Activated naive CD8-positive, alpha-beta T cell (primary cell): ENCODE results near the gene CBX6.

Experiments
- H3K27ac Mint-ChIP-seq: one replicate; pipeline ENCODE4 v1.8.0; 2021; ENCODE audit warnings: mixed read lengths
- H3K27me3 Mint-ChIP-seq: one replicate; pipeline ENCODE4 v1.8.0; 2021; ENCODE audit warnings: mixed read lengths
- H3K36me3 Mint-ChIP-seq: one replicate; pipeline ENCODE4 v1.8.0; 2021; ENCODE audit warnings: mixed read lengths
- H3K4me1 Mint-ChIP-seq: one replicate; pipeline ENCODE4 v1.8.0; 2021; ENCODE audit warnings: low read depth, mixed read lengths
- H3K4me3 Mint-ChIP-seq: one replicate; pipeline ENCODE4 v1.8.0; 2021; ENCODE audit warnings: mild to moderate bottlenecking, mixed read lengths
- H3K9me3 Mint-ChIP-seq: one replicate; pipeline ENCODE4 v1.8.0; 2021; ENCODE audit warnings: low read depth, mixed read lengths

Gene CBX6

DNA sequence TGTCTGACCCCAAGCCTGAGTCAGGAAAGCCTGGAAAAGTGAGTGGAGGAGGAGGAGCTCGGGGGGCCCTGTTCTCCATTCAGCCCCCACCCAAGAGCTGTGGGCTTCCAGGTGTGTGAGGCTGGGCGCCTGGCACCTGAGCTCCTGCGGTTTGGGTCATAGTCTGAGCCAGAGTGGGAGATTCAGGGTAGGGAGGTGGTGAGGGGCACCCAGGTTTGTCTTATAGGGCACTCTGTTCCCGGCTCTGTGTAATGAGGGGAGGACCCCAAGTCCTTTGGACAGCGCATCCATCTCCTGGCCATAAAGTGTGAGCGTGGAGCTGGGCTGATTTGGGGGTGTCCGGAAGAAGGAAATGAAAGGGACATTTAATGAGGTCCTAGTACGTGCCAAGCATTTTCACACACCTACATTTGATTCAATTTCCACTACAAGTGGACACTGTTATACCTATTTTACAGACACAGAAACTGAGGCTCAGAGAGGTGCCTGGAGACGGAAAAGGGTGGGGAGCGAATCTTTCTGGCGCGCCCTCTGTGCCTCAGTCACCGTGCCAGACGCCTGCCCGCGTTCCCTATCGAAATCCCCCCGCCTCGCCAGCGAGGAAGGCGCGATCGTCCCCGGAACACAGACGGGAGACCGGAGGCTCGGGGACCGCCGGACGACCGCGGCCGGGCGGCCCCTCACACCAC lies 29.4 kb downstream of the CBX6 start:
- peaks cover 26% of the 10 kb centered on the region for H3K4me1 Mint-ChIP-seq
- peak overlapping the region; percentile 68 for H3K27ac Mint-ChIP-seq
- peaks cover 4% of the 10 kb centered on the region for H3K36me3 Mint-ChIP-seq
- H3K27me3 Mint-ChIP-seq, result peaks cover 6% of the 10 kb centered on the region
- peak overlapping the region; percentile 88 for H3K4me3 Mint-ChIP-seq
- no peaks in the 10 kb centered on the region for H3K9me3 Mint-ChIP-seq

DNA sequence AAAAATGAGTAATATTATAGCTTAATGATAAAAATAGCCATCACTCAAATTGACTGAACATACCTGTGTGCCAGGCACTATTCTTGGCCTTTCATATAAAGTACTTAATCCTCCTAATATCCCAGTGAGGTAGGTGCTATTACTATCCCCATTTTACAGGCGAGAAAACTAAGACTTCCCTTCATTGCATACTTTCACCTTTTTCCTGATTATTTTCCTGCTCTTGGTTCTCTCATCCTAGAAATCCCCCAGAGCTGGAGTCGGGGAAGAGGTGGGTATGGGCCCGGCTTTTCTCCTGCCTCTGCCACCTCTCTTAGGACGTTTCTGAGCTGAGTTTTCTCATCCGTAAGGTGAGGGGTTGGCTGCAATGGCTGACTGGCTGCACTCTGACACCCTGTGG lies 30.4 kb downstream of the CBX6 start:
- no peaks in the 10 kb centered on the region for H3K9me3 Mint-ChIP-seq
- peaks cover 6% of the 10 kb centered on the region for H3K27me3 Mint-ChIP-seq
- H3K4me1 Mint-ChIP-seq, result peaks cover 26% of the 10 kb centered on the region
- H3K27ac Mint-ChIP-seq, result no peak overlapping the region
- H3K4me3 Mint-ChIP-seq, result peak overlapping the region; percentile 88
- H3K36me3 Mint-ChIP-seq, result peaks cover 4% of the 10 kb centered on the region

DNA sequence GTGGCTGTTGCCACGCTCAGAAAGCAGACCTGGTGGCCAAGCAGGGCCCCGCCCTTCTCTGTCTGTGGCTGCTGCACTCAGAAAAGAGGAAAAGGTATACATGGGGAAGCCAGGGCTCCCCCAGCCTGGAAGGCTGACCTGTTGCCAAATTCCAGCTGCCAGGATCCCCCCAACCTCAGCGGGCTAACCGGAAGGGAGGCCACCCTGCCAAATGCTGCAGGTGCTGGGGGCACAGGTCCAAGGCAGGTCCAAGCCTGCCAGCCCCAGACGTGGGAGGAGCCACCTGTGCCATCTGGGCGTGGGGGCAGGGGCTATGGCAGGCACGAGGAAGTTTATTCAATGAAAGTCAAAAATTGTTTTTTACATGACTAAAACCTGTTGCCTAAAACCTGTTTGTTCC lies 30.8 kb downstream of the CBX6 start:
- Mint-ChIP-seq H3K4me3 (no peak overlapping the region), H3K27ac (no peak overlapping the region), H3K27me3 (peaks cover 6% of the 10 kb centered on the region), H3K36me3 (peaks cover 4% of the 10 kb centered on the region), H3K4me1 (peaks cover 26% of the 10 kb centered on the region), H3K9me3 (no peaks in the 10 kb centered on the region)

DNA sequence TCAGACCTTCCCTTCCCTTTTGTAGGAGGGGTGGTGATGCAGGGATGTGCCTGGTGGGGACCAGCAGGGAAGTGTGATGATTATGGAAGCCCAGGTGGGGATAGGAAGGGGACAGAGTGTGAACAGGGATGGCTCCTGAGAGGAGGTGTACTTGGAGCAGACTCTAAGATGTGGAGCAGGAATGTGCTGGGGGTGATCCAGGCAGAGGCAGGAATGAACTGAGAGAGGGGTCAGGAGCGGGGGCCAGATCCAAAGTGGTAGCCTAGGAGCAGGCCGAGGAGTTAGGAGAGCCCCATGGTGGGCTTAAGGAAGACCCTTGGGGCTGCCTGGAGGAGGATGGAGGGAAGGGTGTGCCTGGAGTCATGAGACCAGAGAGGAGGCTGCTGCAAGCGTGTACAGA lies 31.9 kb downstream of the CBX6 start:
- H3K27ac Mint-ChIP-seq, result no peak overlapping the region
- H3K36me3 Mint-ChIP-seq, result peaks cover 4% of the 10 kb centered on the region
- H3K9me3 Mint-ChIP-seq, result no peaks in the 10 kb centered on the region
- peaks cover 26% of the 10 kb centered on the region for H3K4me1 Mint-ChIP-seq
- no peak overlapping the region for H3K4me3 Mint-ChIP-seq
- peaks cover 6% of the 10 kb centered on the region for H3K27me3 Mint-ChIP-seq

DNA sequence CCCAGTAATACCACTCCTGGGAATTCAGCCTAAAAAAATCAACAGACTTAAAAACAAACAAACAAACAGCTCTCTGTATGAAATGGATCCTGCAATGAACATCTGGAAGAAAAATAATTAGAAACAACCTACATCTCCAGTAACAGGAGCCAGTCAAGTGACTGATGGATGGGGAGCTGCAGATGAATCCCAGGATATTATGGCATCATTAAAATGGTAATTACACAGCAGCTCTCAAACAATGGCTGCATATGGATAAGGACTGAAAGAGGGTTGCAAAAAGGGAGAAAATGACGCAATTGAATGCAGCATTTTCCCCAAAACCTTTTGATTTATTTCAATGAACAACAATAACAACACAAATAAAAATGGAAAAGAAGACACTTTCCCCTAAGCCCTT lies 32.3 kb downstream of the CBX6 start:
- peaks cover 4% of the 10 kb centered on the region for H3K36me3 Mint-ChIP-seq
- H3K4me3 Mint-ChIP-seq, result no peak overlapping the region
- H3K27ac Mint-ChIP-seq, result no peak overlapping the region
- H3K9me3 Mint-ChIP-seq, result no peaks in the 10 kb centered on the region
- H3K27me3 Mint-ChIP-seq, result peaks cover 6% of the 10 kb centered on the region
- peaks cover 26% of the 10 kb centered on the region for H3K4me1 Mint-ChIP-seq

DNA sequence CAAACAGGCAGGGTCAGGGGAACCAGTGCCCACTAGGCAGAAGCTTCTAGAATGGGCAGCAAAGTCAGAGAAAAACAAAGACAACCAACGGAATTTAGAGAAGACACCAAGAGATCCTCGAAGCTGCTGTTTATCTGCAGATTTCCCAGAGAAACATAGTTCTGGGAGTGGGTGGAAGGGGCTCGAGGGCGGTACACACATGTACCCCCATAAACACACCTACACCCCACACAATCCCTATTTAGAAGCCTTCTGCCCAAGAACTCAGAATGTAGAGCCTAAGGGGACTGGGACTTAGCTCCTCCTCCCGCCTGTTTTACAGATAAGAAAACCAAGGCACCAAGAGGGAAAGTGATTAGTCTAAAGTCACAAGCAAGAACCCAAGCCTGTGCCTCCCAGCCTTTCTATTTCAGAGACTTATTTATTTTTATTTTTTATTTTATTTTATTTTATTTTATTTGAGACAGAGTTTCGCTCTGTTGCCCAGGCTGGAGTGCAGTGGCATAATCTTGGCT lies 34.5 kb downstream of the CBX6 start:
- Mint-ChIP-seq H3K27ac (no peak overlapping the region), H3K4me3 (no peak overlapping the region), H3K9me3 (no peaks in the 10 kb centered on the region), H3K4me1 (peaks cover 19% of the 10 kb centered on the region), H3K36me3 (peaks cover 4% of the 10 kb centered on the region), H3K27me3 (peaks cover 4% of the 10 kb centered on the region)

DNA sequence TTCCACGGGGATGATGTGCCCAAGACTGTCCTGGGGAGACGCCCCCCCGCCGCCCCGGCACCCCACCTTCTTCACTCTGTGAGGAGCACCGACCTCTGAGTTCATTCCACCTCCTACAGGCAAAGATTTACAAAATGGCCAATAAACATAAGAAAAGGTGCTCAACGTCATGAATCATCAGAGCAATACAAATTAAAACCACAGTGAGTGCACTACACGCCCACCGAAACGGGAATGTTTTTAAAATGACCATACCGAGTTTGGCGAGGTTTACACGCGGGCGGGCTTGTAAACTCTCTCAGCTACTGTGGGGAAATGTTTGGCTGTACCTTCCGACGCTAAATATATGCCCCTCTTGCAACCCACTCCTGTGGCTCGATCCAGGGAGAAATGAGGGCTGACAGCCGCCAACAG lies 36.1 kb downstream of the CBX6 start:
- Mint-ChIP-seq H3K27me3 (peaks cover 2% of the 10 kb centered on the region), H3K4me1 (peaks cover 15% of the 10 kb centered on the region), H3K9me3 (no peaks in the 10 kb centered on the region), H3K36me3 (peaks cover 4% of the 10 kb centered on the region), H3K4me3 (no peak overlapping the region), H3K27ac (no peak overlapping the region)

DNA sequence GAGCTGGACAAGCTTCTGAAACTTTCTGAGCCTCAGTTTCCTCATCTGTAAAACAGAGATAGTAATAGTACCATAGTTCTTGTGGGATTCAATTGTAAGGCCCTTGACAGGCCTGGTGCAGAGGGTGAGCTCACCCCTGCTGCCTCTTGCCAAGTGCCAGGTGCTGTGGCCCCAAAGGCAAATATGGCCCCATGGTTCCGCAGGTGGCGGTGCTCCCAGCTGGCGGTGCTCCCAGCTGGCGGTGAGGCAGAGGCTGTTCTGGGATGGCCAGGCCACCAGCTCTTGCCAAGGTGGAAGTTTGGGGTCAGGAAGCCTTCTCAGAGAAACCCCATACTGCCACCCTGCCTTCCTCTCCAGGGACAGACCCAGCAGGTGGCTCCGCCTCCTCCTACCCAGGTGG lies 37.0 kb downstream of the CBX6 start:
- H3K27ac Mint-ChIP-seq, result no peak overlapping the region
- H3K36me3 Mint-ChIP-seq, result peaks cover 3% of the 10 kb centered on the region

DNA sequence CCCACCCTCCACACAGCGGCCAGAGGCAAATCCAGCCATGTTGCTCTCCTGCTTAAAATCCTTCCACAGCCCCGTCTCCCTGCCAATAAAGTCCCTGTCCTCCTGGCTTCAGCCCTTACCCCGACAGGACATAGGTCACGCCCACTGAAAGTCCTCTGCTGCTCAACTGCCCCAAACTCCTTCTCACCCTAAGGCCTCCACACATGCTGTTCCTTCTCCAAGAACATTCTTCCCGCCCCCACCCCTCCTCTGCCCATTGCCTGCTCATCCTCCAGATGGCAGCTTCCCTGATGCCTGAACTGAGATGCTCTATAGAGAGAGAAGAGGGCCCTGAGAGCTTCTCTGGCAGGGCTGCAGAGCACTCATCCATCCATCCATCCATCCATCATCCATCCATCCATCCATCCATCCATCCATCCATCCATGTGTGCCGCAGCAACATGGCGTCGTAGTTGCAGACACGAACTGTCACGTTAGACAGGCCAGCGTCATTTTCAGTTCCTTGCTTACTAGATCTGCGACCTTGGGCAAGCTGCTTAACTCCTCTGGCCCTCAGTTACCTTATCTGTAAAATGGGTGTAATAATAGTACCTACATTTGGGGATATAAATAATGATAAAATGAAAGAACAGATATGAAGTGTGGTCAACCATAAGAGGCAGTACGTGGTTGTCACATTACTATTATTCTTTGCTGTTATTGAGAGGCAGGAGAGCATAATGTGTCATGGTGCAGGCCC lies 37.6 kb downstream of the CBX6 start:
- no peaks in the 10 kb centered on the region for H3K27me3 Mint-ChIP-seq
- no peaks in the 10 kb centered on the region for H3K9me3 Mint-ChIP-seq
- H3K4me3 Mint-ChIP-seq, result no peak overlapping the region
- H3K36me3 Mint-ChIP-seq, result no peaks in the 10 kb centered on the region
- no peak overlapping the region for H3K27ac Mint-ChIP-seq
- peaks cover 2% of the 10 kb centered on the region for H3K4me1 Mint-ChIP-seq

More for the DNA sequence above, 37.0 kb downstream of the CBX6 start:
- H3K4me3 Mint-ChIP-seq, result no peak overlapping the region
- peaks cover 2% of the 10 kb centered on the region for H3K27me3 Mint-ChIP-seq
- no peaks in the 10 kb centered on the region for H3K9me3 Mint-ChIP-seq
- peaks cover 6% of the 10 kb centered on the region for H3K4me1 Mint-ChIP-seq

DNA sequence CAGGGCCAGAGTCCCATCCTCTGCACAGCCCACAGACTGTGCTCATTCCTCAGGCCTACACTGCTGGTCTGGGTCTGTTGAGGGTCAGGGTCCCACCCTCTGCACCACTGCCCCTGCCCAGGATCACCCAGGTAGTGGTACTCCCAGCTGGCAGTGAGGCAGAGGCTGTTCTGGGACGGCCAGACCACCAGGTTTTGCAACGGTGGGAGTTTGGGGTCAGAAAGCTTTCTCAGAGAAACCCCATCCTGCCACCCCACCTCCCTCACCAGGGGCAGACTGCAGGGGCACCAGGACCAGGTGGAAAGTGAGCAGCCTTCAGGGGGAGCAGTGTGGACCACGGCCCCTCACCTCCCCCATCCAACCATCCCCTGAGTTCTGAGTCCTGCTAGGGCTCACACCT lies 39.0 kb downstream of the CBX6 start:
- no peaks in the 10 kb centered on the region for H3K27me3 Mint-ChIP-seq
- H3K27ac Mint-ChIP-seq, result no peak overlapping the region
- H3K9me3 Mint-ChIP-seq, result no peaks in the 10 kb centered on the region
- no peak overlapping the region for H3K4me3 Mint-ChIP-seq
- H3K4me1 Mint-ChIP-seq, result peaks cover 1% of the 10 kb centered on the region
- H3K36me3 Mint-ChIP-seq, result no peaks in the 10 kb centered on the region

DNA sequence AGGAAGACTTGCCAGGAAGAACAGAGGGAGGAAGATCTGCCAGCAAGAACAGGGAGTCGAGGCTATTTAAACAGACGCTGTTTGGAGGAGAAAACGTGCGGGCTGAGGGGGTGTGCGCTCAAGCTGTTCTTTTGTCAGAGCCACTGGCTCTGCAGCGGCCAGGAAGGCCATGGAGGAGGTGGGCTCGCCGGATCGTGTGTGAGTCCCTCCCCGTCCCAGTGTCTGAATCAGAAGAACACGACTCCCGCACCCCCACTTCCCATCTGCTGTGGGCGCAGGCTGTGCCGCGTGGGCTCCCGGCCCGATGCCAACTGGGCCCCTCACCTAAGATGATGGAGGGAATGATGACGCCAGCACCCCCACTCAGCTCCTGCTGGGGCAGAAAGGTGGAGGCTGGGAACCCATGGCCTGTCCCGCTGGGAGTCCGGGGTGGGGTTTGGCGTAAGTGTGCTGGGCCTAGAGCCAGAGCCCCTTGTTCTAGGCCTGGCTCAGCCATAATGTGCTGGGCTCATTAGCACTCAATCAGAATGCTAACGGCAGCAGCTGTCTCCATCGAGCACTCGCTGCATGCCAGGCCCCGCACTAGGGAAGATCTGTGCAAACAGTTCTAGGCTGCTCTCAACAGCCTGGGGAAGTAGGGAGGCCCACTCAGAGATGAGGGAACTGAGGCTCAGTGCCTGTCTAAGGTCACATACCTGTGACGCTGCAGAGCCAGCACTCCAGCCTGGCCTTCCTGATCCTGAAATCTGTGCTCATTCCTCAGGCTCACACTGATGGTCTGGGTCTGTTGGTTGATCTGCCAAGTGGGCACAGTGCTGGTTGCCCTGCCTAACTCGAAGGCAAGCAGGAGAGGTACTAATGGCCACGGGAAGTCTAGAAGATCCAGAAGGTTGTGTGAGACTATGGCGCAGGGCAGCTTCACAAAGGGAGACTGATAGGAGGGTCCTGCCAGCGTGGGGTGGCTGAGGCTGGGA lies 39.7 kb downstream of the CBX6 start:
- H3K36me3 Mint-ChIP-seq, result no peaks in the 10 kb centered on the region
- H3K9me3 Mint-ChIP-seq, result no peaks in the 10 kb centered on the region

DNA sequence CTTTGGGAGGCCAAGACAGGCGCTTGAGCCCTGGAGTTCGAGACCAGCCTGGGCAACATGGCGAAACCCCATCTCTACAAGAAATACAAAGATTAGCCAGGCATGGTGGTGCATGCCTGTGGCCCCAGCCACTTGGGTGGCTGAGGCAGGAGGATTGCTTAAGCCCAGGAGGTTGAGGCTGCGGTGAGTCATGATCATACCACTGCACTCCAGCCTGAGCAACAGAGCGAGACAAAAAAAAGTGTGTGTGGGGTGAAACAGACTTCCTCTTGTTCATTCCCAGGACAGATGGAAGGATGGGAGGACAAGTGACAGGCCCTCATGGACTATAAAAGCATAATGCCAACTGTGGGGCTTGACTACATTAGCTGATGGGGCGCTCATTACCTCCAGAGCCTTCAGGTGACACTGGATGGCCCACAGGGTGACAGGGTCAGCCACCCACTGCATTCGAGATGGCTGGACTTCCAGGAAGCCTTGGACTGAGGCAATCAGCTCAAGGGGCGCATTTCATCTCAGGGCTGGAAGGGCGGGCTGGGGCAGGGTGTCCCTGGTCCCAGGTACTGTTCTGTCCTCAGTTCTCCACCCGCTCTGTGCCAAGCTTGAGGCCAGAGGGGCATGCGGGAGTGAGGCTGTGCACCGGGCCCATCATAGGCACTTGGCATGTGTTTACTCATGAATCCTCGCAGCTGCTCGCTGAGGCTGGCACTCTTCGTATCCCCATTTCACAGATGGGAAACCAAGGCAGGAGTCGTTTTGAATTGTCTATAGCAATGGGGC lies 40.7 kb downstream of the CBX6 start:
- no peak overlapping the region for H3K4me3 Mint-ChIP-seq
- no peak overlapping the region for H3K27ac Mint-ChIP-seq
- no peaks in the 10 kb centered on the region for H3K27me3 Mint-ChIP-seq
- no peaks in the 10 kb centered on the region for H3K4me1 Mint-ChIP-seq
- no peaks in the 10 kb centered on the region for H3K36me3 Mint-ChIP-seq
- H3K9me3 Mint-ChIP-seq, result no peaks in the 10 kb centered on the region

More for the DNA sequence above, 39.7 kb downstream of the CBX6 start:
- H3K27me3 Mint-ChIP-seq, result no peaks in the 10 kb centered on the region
- H3K4me3 Mint-ChIP-seq, result no peak overlapping the region
- no peak overlapping the region for H3K27ac Mint-ChIP-seq
- H3K4me1 Mint-ChIP-seq, result no peaks in the 10 kb centered on the region

DNA sequence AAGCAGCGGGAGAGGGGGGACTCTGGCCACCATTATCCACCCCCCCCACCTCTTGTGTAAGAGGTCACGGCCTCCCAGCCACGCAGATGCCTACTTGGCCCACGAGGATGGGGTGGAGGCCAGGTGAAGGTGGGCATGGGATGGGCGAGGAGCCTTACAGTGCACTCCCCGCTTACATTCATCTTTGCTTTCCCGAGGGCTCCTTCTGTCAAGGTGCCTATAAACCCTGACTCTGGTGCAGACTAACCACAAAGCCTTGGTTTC lies 41.2 kb downstream of the CBX6 start:
- no peaks in the 10 kb centered on the region for H3K27me3 Mint-ChIP-seq
- H3K27ac Mint-ChIP-seq, result no peak overlapping the region
- H3K4me3 Mint-ChIP-seq, result no peak overlapping the region
- H3K4me1 Mint-ChIP-seq, result no peaks in the 10 kb centered on the region
- H3K36me3 Mint-ChIP-seq, result no peaks in the 10 kb centered on the region
- no peaks in the 10 kb centered on the region for H3K9me3 Mint-ChIP-seq

DNA sequence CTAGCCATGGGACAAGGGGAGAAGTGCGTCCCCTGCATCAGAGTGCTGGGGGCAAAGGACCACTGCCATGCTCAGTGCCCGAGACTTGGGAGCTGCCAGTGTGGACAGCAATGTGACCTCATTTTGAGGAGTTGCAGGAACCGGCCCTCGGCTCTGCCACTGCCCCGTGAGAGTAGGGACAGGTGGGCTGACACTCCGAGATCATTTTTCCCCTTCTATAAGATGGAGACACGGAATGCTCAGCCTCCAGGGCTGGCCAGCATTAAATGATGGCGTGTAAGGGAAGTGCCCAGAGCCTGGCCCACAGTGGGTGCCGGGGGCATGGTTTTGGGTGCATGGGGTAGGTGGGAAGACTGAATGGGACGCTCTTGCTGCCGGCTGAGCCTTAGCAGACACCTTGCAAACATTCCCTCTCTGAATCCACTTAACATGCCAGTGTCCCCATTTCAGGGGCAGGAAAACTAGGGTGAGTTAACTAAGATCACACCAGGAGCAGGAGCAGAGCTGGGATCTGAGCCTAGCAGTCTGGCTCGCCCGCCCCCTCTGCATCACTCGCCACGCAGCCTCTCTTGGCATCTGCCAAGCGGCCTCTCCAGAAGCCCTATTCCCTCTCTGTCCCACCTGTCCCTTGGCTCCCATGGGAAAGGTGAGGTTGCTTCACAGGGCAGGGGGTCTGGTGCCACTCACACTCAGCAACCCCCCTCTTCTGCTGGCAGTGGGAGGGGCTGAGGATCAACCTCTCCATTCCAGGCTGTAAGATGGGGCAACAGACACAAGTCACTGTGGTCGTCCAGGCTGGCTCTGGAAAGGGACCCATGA lies 41.8 kb downstream of the CBX6 start:
- H3K27me3 Mint-ChIP-seq, result no peaks in the 10 kb centered on the region
- no peak overlapping the region for H3K27ac Mint-ChIP-seq
- no peaks in the 10 kb centered on the region for H3K9me3 Mint-ChIP-seq
- H3K4me1 Mint-ChIP-seq, result no peaks in the 10 kb centered on the region
- H3K36me3 Mint-ChIP-seq, result no peaks in the 10 kb centered on the region
- no peak overlapping the region for H3K4me3 Mint-ChIP-seq
